ENCODE measurements around the gene NDUFS3.
"Not testable (repeated sequence)": the region's sequence is repeated elsewhere in the genome, so short reads cannot be mapped to it uniquely, and the experiment has no call there.

Gene NDUFS3

GRCh38 chr11:47578524-47579494 lies at the start of gene NDUFS3, which contains the start of gene KBTBD4:
TSS of gene NDUFS3 (plus strand) at chr11:47579074. CDS start at chr11:47579092, 18 bp downstream.
TSS of gene KBTBD4 (minus strand) at chr11:47578970. CDS start at chr11:47578951, 19 bp downstream.
- DNase-seq (peak; percentile 89), ATAC-seq (peak; percentile 94)

GRCh38 chr11:47529951-47530350 lies 48.9 kb upstream of the NDUFS3 start:
- DNase-seq (no peak), ATAC-seq (no peak)

GRCh38 chr11:47530721-47531120 lies 48.2 kb upstream of the NDUFS3 start:
- not testable (repeated sequence) for DNase-seq, ATAC-seq

GRCh38 chr11:47531666-47532065 lies 47.2 kb upstream of the NDUFS3 start:
- DNase-seq: no peak
- ATAC-seq: no peak

GRCh38 chr11:47532597-47533213 lies 46.2 kb upstream of the NDUFS3 start:
- ATAC-seq (no peak), DNase-seq (no peak)

GRCh38 chr11:47533690-47534151 lies 45.2 kb upstream of the NDUFS3 start:
- no peak for DNase-seq
- no peak for ATAC-seq

- DNase-seq (no peak), ATAC-seq (no peak)
Measured at GRCh38 chr11:47534704-47535251, 44.1 kb upstream of the NDUFS3 start.

- no peak for DNase-seq
- no peak for ATAC-seq
Measured at GRCh38 chr11:47536915-47537314, 42.0 kb upstream of the NDUFS3 start.

GRCh38 chr11:47538741-47539565 lies 39.9 kb upstream of the NDUFS3 start:
- DNase-seq (no peak), ATAC-seq (no peak)

- DNase-seq (no peak), ATAC-seq (no peak)
Measured at GRCh38 chr11:47539681-47540039, 39.2 kb upstream of the NDUFS3 start.

- DNase-seq (no peak), ATAC-seq (no peak)
Measured at GRCh38 chr11:47541070-47541469, 37.8 kb upstream of the NDUFS3 start.

- ATAC-seq: no peak
- no peak for DNase-seq
Measured at GRCh38 chr11:47545298-47545697, 33.6 kb upstream of the NDUFS3 start.

GRCh38 chr11:47546274-47546673 lies 32.6 kb upstream of the NDUFS3 start:
- not testable (repeated sequence) for ATAC-seq, DNase-seq

- ATAC-seq (no peak), DNase-seq (no peak)
Measured at GRCh38 chr11:47550288-47551047, 28.4 kb upstream of the NDUFS3 start.

- DNase-seq (no peak), ATAC-seq (no peak)
Measured at GRCh38 chr11:47551086-47551485, 27.8 kb upstream of the NDUFS3 start.

GRCh38 chr11:47552056-47552565 lies 26.8 kb upstream of the NDUFS3 start:
- DNase-seq: peak; percentile 39

GRCh38 chr11:47552566-47553405 lies 26.1 kb upstream of the NDUFS3 start, which contains the start of gene CELF1:
TSS of gene CELF1 (minus strand) at chr11:47553132. CDS start at chr11:47499523, 53,609 bp downstream.
- peak; percentile 97 for ATAC-seq
- DNase-seq: peak; percentile 94

More at GRCh38 chr11:47552056-47552565, 26.8 kb upstream of the NDUFS3 start:
- peak; percentile 3 for ATAC-seq

- ATAC-seq: peak; percentile 17
- DNase-seq: no peak
Measured at GRCh38 chr11:47553406-47553743, 25.5 kb upstream of the NDUFS3 start.

- ATAC-seq, DNase-seq: not testable (repeated sequence)
Measured at GRCh38 chr11:47557004-47557403, 21.9 kb upstream of the NDUFS3 start.

GRCh38 chr11:47558695-47559094 lies 20.2 kb upstream of the NDUFS3 start:
- DNase-seq (no peak), ATAC-seq (no peak)

All from stimulated activated naive CD8-positive, alpha-beta T cell treated with anti-CD3 and anti-CD28 coated beads, Interleukin-15, Interleukin-2, amounts not matched to agents 100 U/mL and 50 U/mL, for 24 hours (primary cell).